IPS-18a (cell line): ENCODE measurements around the gene CENATAC.

Experiments used
- H3K27ac ChIP-seq: one replicate; pipeline ENCODE4 v1.5.1; 2013; ENCODE audit warnings: low read length
- H3K27me3 ChIP-seq: one replicate; pipeline ENCODE4 v1.6.1; 2013; ENCODE audit warnings: mild to moderate bottlenecking, low read length; ENCODE audit not compliant: control insufficient read depth, insufficient read depth
- H3K36me3 ChIP-seq: one replicate; pipeline ENCODE4 v1.6.1; 2013; ENCODE audit warnings: low read depth, low read length; ENCODE audit not compliant: control insufficient read depth
- H3K4me1 ChIP-seq: one replicate; pipeline ENCODE4 v1.6.1; 2013; ENCODE audit warnings: low read depth, low read length; ENCODE audit not compliant: control insufficient read depth
- H3K4me3 ChIP-seq: one replicate; pipeline ENCODE4 v1.5.1; 2013; ENCODE audit warnings: low read length
- H3K9ac ChIP-seq: one replicate; pipeline ENCODE4 v1.6.1; 2013; ENCODE audit warnings: mild to moderate bottlenecking, low read length, moderate library complexity
- H3K9me3 ChIP-seq: one replicate; pipeline ENCODE4 v1.6.1; 2013; ENCODE audit warnings: low read depth, low read length; ENCODE audit not compliant: control insufficient read depth

CENATAC gene

GRCh38 chr11:119061256-119061655 is 63.3 kb downstream of the CENATAC start:
- Histone ChIP-seq H3K9ac (no peak overlapping the region), H3K36me3 (no peaks in the 10 kb centered on the region), H3K27ac (no peak overlapping the region), H3K27me3 (no peaks in the 10 kb centered on the region), H3K4me3 (no peak overlapping the region), H3K4me1 (no peaks in the 10 kb centered on the region), H3K9me3 (no peaks in the 10 kb centered on the region)

DNA sequence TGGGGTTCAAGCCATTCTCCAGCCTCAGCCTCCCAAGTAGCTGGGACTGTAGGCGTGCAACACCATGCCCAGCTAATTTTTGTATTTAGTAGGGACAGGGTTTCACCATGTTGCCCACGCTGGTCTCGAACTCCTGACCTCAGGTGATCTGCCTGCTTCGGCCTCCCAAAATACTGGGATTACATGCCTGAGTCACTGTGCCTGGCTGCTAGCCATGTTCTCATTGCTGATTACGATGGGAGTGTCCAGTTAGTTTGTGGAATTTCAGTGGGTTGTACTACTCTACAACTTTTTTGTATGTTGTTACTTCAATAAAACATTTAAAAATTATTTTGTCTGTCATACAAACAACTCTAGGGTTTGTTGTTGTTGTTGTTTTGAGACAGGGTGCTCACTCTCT is 64.8 kb downstream of the CENATAC start:
- Histone ChIP-seq H3K27ac (no peak overlapping the region), H3K36me3 (no peaks in the 10 kb centered on the region)

GRCh38 chr11:119065369-119065768 is 67.4 kb downstream of the CENATAC start:
- Histone ChIP-seq H3K9me3 (no peaks in the 10 kb centered on the region), H3K27ac (no peak overlapping the region), H3K27me3 (no peaks in the 10 kb centered on the region), H3K36me3 (peaks cover 5% of the 10 kb centered on the region), H3K4me3 (no peak overlapping the region), H3K9ac (no peak overlapping the region), H3K4me1 (no peaks in the 10 kb centered on the region)

More for the DNA sequence above, 64.8 kb downstream of the CENATAC start:
- Histone ChIP-seq H3K9ac (no peak overlapping the region), H3K9me3 (no peaks in the 10 kb centered on the region), H3K4me3 (no peak overlapping the region), H3K4me1 (no peaks in the 10 kb centered on the region), H3K27me3 (no peaks in the 10 kb centered on the region)
